ENCODE measurements around the gene PTPRN2. TPM values are rescaled to one million over a fixed set of nuclear protein-coding genes. Genes with fewer than 3 reads are reported as not detected.

Gene PTPRN2
- total and polyA plus RNA-seq, 2 of the 8 experiments (the other 6 are each of a cell fraction or from before 2014, with no cell fraction given) = 2.6 to 4.5 TPM

DNA sequence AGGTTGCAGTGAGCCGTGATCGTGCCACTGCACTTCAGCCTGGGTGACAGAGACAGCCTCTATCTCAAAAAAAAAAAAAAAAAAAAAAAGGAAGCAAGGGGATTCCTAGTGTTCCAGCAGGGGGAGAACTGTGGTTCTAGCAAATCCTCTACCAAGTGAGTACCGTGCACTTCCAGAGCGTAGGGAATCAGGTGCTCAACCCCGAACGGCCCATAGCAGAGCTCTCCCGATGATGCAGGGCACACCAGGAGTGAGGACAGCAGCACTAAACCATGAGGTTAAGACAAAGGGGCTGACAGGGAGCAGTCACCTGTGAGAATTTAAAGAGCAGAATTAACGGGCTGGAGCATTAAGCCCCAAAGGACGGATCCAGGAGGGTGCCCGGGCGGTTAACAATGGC, 173.6 kb downstream of the PTPRN2 start:
- Histone ChIP-seq H3K23me2 (ENCODE audit: low read depth, low read length) (no peaks in the 10 kb centered on the region), H3K9ac (replicated peaks in 1 of 4; ENCODE audit: extremely low read depth in 1 of 4, low read depth in 3 of 4, low read length in 3 of 4) (no peak overlapping the region), H3K27ac (ENCODE audit: low read depth, low read length) (no peak overlapping the region), H3K18ac (ENCODE audit: extremely low read depth, low read length) (no peak overlapping the region), H4K20me1 (replicated peaks in 1 of 2; ENCODE audit: control insufficient read depth in 1 of 2, insufficient read depth in 2 of 2, low read length in 2 of 2) (no peaks in the 10 kb centered on the region), H2AFZ (ENCODE audit: low read length) (no peak overlapping the region), H3K9me3 (ENCODE audit: insufficient read depth in 2 of 2, low read depth in 1 of 2, low read length in 1 of 2) (peaks cover 12 to 23% of the 10 kb centered on the region in 2 experiments), H2AK5ac (ENCODE audit: low read depth, low read length) (no peak overlapping the region), H3K27me3 (replicated peaks in 1 of 4; ENCODE audit: control insufficient read depth in 3 of 4, extremely low read depth in 1 of 4, insufficient read depth in 3 of 4, low read length in 3 of 4) (no peaks in the 10 kb centered on the region), H3K4me1 (replicated peaks in 1 of 4; ENCODE audit: control insufficient read depth in 3 of 4, insufficient read depth in 4 of 4, low read length in 3 of 4) (peaks cover 0 to 4% (median 0%) of the 10 kb centered on the region in 4 experiments; a peak in 2 of 7 replicates), H3K36me3 (ENCODE audit: control insufficient read depth in 2 of 4, insufficient read depth in 4 of 4, low read length in 3 of 4) (no peaks in the 10 kb centered on the region), H4K8ac (ENCODE audit: extremely low read depth, insufficient read depth, low read length) (no peak overlapping the region), H4K5ac (ENCODE audit: insufficient read length, low read depth, low read length) (no peak overlapping the region), H2BK12ac (ENCODE audit: low read depth, low read length) (no peak overlapping the region), H4K91ac (replicated peaks; ENCODE audit: insufficient read length, low read length) (no peak overlapping the region), H3K79me2 (ENCODE audit: control insufficient read depth in 1 of 2, insufficient read depth in 2 of 2, low read length in 2 of 2) (no peaks in the 10 kb centered on the region), H3K23ac (ENCODE audit: insufficient read length) (no peak overlapping the region), H2BK5ac (ENCODE audit: low read depth, low read length) (no peak overlapping the region), H3K4me2 (ENCODE audit: insufficient read depth in 1 of 2, low read depth in 2 of 2, low read length in 2 of 2) (no peak overlapping the region), H2BK120ac (replicated peaks; ENCODE audit: low read depth, low read length) (no peak overlapping the region), H3K79me1 (ENCODE audit: low read depth, low read length) (no peaks in the 10 kb centered on the region), H3K56ac (replicated peaks; ENCODE audit: insufficient read length, low read depth, low read length) (no peak overlapping the region), H2BK20ac (ENCODE audit: low read length) (no peak overlapping the region), H3K4me3 (ENCODE audit: extremely low read depth in 1 of 4, insufficient read depth in 2 of 4, low read depth in 3 of 4, low read length in 4 of 4) (no peak overlapping the region), H3K14ac (ENCODE audit: insufficient read length) (no peak overlapping the region), H2BK15ac (ENCODE audit: low read length) (no peak overlapping the region), H3K4ac (replicated peaks; ENCODE audit: insufficient read length, low read depth, low read length) (no peak overlapping the region)
- ChIA-PET POLR2A (ENCODE audit: partially characterized antibody) (interaction anchor here (0.9 kb wide), 1 partner anchor 15 kb away, joined by 3 read pairs; no protein-coding TSS in a partner anchor), CTCF (ENCODE audit: partially characterized antibody) (interaction anchor here (0.6 to 1.9 kb wide), 24 partner anchors 8 to 700 kb away, joined by 3 to 8 read pairs (median 4); no protein-coding TSS in a partner anchor)
- WGBS, 2 experiments (ENCODE audit: extremely low coverage in 1 of 2, insufficient coverage in 1 of 2, insufficient read length in 1 of 2, insufficient replicate concordance in 2 of 2, low coverage in 1 of 2, low lambda C conversion rate in 2 of 2, missing lambda C conversion rate in 1 of 2) = 84% methylated on average over 9 of the region's 11 CpGs; no CpG with 5 or more reads in 1 of the 2 experiments
- DNase-seq (ENCODE audit: low read depth in 1 of 2, low spot score in 2 of 2) = no peak
- no peak for FAIRE-seq
- TF ChIP-seq, protein P1, sequence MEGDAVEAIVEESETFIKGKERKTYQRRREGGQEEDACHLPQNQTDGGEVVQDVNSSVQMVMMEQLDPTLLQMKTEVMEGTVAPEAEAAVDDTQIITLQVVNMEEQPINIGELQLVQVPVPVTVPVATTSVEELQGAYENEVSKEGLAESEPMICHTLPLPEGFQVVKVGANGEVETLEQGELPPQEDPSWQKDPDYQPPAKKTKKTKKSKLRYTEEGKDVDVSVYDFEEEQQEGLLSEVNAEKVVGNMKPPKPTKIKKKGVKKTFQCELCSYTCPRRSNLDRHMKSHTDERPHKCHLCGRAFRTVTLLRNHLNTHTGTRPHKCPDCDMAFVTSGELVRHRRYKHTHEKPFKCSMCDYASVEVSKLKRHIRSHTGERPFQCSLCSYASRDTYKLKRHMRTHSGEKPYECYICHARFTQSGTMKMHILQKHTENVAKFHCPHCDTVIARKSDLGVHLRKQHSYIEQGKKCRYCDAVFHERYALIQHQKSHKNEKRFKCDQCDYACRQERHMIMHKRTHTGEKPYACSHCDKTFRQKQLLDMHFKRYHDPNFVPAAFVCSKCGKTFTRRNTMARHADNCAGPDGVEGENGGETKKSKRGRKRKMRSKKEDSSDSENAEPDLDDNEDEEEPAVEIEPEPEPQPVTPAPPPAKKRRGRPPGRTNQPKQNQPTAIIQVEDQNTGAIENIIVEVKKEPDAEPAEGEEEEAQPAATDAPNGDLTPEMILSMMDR (IDR thresholded peaks at IDR 0.05; ENCODE audit: control extremely low read depth in 1 of 3, insufficient read depth in 1 of 3, low read depth in 1 of 3, low read length in 3 of 3) = peak in 2 of 3 experiments; percentile 31 to 32; a peak in 3 of 4 replicates
- TF ChIP-seq SIRT6 (IDR thresholded peaks at IDR 0.05; ENCODE audit: low read length) = no peak
- TF ChIP-seq EGR1 (IDR thresholded peaks at IDR 0.05; ENCODE audit: borderline replicate concordance, low read depth, low read length) = no peak

Data from H1 (cell line).